Activated T-cell treated with anti-CD3 and anti-CD28 coated beads, Interleukin-2, amount 50 U/mL, for 72 hours (primary cell): Measurements from ENCODE around the gene TRIM23. TPM values are rescaled to one million over a fixed set of nuclear protein-coding genes. Genes with fewer than 3 reads are reported as not detected.

Experiments
- ATAC-seq, 2 donors: fragments of 150-1000 bp; cut with Tn5 transposase; replicated peaks in 1 of 2; 2 replicates each; pipeline ENCODE4 v1.10.0; 2021; ENCODE audit warnings: moderate library complexity in 2 of 2, mild to moderate bottlenecking in 1 of 2
- DNase-seq, 2 donors: peaks; one replicate each; pipeline ENCODE4 v3.0.0; 2021 to 2022; ENCODE audit warnings: mixed read lengths in 1 of 2
- H3K27ac Mint-ChIP-seq: one replicate; pipeline ENCODE4 v1.8.0; 2022; ENCODE audit warnings: mild to moderate bottlenecking, moderate library complexity, mixed read lengths
- H3K27me3 Mint-ChIP-seq: one replicate; pipeline ENCODE4 v1.8.0; 2022; ENCODE audit warnings: low read depth, mixed read lengths
- H3K36me3 Mint-ChIP-seq, 2 donors: one replicate each; pipeline ENCODE4 v1.8.0; 2022; ENCODE audit warnings: mixed read lengths in 2 of 2, mild to moderate bottlenecking in 1 of 2; ENCODE audit not compliant: insufficient read depth in 2 of 2
- H3K4me1 Mint-ChIP-seq: one replicate; pipeline ENCODE4 v1.8.0; 2022; ENCODE audit warnings: low read depth, mixed read lengths
- H3K4me3 Mint-ChIP-seq, 2 donors: one replicate each; pipeline ENCODE4 v1.8.0; 2022; ENCODE audit warnings: mild to moderate bottlenecking in 2 of 2, mixed read lengths in 2 of 2, moderate library complexity in 2 of 2
- H3K9me3 Mint-ChIP-seq, 2 donors: one replicate each; pipeline ENCODE4 v1.8.0; 2022; ENCODE audit warnings: mixed read lengths in 2 of 2
- total RNA-seq, 2 donors: library from RNA; stranded (reverse); gene quantifications; one replicate each; pipeline ENCODE4 v1.2.3, GENCODE V29; 2022

TRIM23 gene
- 1 to 10 TPM; 8.5 to 9.8 TPM for total RNA-seq

DNA sequence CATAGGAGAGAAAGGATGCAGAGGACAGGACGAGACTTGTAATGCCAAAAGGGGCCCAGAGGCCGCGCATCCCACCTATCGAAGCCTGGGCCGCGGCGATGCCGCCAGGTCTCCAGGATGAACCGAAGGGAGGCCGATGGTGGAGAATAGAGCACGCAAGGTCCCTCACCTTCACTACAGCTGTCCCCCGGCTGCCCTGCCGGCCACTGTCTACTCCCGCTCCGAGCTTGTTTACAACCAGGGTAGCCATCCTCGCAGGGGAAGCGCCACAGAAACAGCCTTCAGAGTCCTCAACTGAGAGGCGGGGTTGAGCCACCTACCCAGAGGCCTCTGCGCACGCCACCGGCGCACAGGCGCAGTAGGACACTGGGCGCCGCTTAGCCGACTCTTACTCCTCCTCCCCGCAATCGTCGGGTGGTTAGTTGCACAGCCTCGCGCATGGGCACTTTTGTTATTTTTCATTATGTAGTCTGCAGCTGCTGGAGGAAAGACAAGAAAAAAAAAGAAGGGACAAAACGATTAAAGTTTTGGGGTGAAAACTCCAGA lies at the start of gene TRIM23:
TSS of gene TRIM23 (minus strand) at position 309 of the 546 bp plus-strand sequence. CDS start at position 250, 59 bp downstream.
- DNase-seq (peak; percentile 90 to 94), ATAC-seq (peak; percentile 96 to 97)
- Mint-ChIP-seq H3K36me3 (peaks cover 5% of the 10 kb centered on the region in 2 donors), H3K4me3 (peak within 1 kb of the TSS; percentile 97 to 100), H3K27ac (peak within 1 kb of the TSS; percentile 98), H3K4me1 (peaks cover 36% of the 10 kb centered on the region), H3K27me3 (no peaks in the 10 kb centered on the region), H3K9me3 (no peaks in the 10 kb centered on the region)

GRCh38 chr5:65672796-65673195 lies 48.7 kb upstream of the TRIM23 start:
- ATAC-seq (no peak), DNase-seq (no peak)
- Mint-ChIP-seq H3K27me3 (no peaks in the 10 kb centered on the region), H3K4me1 (peaks cover 19% of the 10 kb centered on the region), H3K9me3 (no peaks in the 10 kb centered on the region), H3K36me3 (peaks cover 6 to 19% of the 10 kb centered on the region in 2 donors), H3K4me3 (no peak overlapping the region), H3K27ac (peak overlapping the region; percentile 2)

DNA sequence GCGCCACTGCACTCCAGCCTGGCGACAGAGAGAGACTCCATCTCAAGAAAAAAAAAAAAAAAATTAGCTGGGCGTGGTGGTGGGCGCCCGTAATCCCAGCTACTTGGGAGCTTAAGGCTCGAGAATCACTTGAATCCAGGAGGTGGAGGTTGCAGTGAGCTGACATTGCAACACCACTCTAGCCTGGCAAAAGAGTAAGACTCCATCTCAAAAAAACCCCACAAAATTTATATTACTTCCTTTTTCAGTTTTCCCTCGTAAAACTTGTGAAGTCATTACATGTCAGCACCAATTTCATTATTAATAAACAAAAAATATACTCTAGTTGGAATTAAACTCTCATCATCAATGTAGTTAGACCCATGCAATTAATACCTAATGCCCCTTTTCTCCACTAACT lies 44.6 kb upstream of the TRIM23 start:
- no peaks in the 10 kb centered on the region for H3K4me1 Mint-ChIP-seq
- peaks cover 3 to 4% of the 10 kb centered on the region in 2 donors for H3K36me3 Mint-ChIP-seq
- H3K9me3 Mint-ChIP-seq = no peaks in the 10 kb centered on the region
- no peak overlapping the region for H3K27ac Mint-ChIP-seq
- ATAC-seq (no peak), DNase-seq (no peak)
- H3K27me3 Mint-ChIP-seq = no peaks in the 10 kb centered on the region
- H3K4me3 Mint-ChIP-seq = no peak overlapping the region

DNA sequence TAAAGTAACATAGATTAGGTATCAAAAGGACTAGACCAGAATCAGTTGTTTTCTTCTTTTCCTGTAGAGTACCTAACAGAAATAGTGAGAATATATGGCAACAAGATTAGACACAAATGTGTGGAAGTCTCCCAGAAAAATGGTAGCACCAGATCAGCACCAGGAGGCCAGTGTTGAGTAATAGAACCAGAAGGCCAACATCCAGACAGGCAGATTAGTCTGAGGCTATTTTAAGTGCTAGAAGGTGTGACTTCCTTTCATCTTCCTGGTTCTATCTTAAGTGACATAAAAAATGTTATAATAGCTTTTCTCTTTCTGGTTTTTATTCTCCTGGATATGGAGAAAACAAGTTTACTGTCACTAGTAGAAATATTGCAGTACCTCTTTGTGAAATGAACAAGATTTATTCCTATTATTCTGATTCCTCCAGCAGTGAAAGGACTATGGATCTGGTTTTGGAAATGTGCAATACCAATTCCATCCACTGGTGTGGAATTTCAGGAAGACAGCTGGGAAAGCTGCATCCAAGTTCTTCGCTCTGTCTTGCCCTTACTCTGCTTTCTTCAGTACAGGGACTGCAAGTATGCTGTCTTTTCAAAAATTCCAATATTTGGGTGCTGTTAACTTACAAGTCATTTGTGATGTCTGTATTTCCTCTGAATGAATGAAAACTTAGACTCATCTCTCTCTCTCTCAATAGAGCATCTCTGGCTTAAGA lies 39.8 kb upstream of the TRIM23 start:
- DNase-seq = no peak
- Mint-ChIP-seq H3K4me1 (no peaks in the 10 kb centered on the region), H3K4me3 (no peak overlapping the region), H3K27me3 (no peaks in the 10 kb centered on the region), H3K27ac (peak overlapping the region; percentile 95), H3K9me3 (no peaks in the 10 kb centered on the region), H3K36me3 (peaks cover 3 to 4% of the 10 kb centered on the region in 2 donors)
- no peak for ATAC-seq

GRCh38 chr5:65654713-65655112 lies 30.6 kb upstream of the TRIM23 start:
- DNase-seq (no peak), ATAC-seq (peak in 1 of 2 donors; percentile 38)
- H3K4me1 Mint-ChIP-seq = no peaks in the 10 kb centered on the region
- no peaks in the 10 kb centered on the region for H3K27me3 Mint-ChIP-seq
- no peaks in the 10 kb centered on the region for H3K36me3 Mint-ChIP-seq
- no peaks in the 10 kb centered on the region for H3K9me3 Mint-ChIP-seq
- H3K27ac Mint-ChIP-seq = peak overlapping the region; percentile 68
- H3K4me3 Mint-ChIP-seq = no peak overlapping the region

DNA sequence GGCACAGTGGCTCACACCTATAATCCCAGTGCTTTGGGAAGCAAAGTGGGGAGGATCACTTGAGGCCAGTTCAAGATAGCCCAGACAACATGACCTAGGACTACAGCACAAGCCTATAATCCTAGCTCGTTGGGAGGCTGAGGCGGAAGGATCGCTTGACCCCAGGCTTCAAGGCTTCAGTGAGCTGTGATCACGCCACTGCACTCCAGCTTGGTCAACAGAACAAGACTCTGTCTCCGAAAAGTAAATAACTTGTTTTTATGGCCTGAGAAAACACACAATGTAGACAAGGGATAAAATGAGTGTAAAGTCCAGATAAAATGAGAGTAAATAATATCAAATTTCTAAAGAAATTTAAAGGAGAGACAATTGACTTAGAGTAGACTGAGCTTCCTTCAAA lies 27.0 kb upstream of the TRIM23 start:
- peaks cover 0 to 6% of the 10 kb centered on the region in 2 donors for H3K36me3 Mint-ChIP-seq
- no peaks in the 10 kb centered on the region for H3K4me1 Mint-ChIP-seq
- ATAC-seq = no peak
- H3K4me3 Mint-ChIP-seq = no peak overlapping the region
- no peak overlapping the region for H3K27ac Mint-ChIP-seq
- H3K27me3 Mint-ChIP-seq = no peaks in the 10 kb centered on the region
- DNase-seq = no peak
- no peaks in the 10 kb centered on the region for H3K9me3 Mint-ChIP-seq

DNA sequence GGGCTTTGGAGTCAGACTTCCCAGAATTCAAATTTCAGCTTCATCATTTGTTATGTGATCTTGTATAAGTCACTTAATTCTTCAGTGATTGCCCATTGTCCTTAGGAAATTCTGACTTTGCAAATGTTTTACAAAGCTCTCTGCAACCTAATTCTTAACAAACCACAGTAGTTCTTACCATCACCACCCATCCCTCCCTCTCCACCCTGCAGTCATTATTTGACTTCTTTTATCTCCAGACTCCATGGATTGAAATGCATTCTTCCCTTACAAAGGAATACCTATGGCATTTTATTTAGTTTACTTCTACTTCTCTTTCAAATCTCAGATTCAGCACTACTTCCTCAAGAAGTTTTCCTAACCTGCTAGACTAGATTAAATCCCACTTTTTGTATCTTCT lies 23.8 kb upstream of the TRIM23 start:
- Mint-ChIP-seq H3K4me1 (no peaks in the 10 kb centered on the region), H3K36me3 (peaks cover 0 to 8% of the 10 kb centered on the region in 2 donors), H3K9me3 (no peaks in the 10 kb centered on the region), H3K27ac (no peak overlapping the region), H3K27me3 (no peaks in the 10 kb centered on the region), H3K4me3 (no peak overlapping the region)
- ATAC-seq = no peak
- no peak for DNase-seq

DNA sequence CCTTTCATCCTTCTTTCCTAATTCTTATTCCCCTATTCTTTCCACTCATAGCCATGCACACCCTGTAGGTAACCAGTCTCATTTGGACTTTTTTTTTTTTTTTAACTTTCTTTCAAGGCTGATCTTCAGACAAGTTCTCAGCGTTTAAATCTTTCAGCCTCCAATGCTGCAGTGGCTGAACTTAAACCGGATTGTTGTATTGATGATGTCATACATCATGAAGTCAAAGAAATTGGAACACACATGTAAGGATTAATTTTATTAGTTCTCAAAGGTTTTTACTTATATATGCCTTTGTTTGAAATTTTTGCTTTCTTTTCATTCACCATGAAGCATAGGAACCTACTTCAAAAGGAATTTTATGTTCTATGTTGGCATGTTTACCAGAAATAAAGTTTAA lies 22.8 kb upstream of the TRIM23 start:
- Mint-ChIP-seq H3K36me3 (peaks cover 0 to 8% of the 10 kb centered on the region in 2 donors), H3K4me1 (no peaks in the 10 kb centered on the region), H3K9me3 (no peaks in the 10 kb centered on the region), H3K27ac (peak overlapping the region; percentile 82), H3K4me3 (no peak overlapping the region), H3K27me3 (no peaks in the 10 kb centered on the region)
- DNase-seq (no peak), ATAC-seq (no peak)

GRCh38 chr5:65640240-65640639 lies 16.1 kb upstream of the TRIM23 start:
- Mint-ChIP-seq H3K9me3 (no peaks in the 10 kb centered on the region), H3K36me3 (peaks cover 5 to 16% of the 10 kb centered on the region in 2 donors), H3K4me3 (no peak overlapping the region), H3K27me3 (no peaks in the 10 kb centered on the region), H3K27ac (no peak overlapping the region), H3K4me1 (no peaks in the 10 kb centered on the region)
- ATAC-seq (no peak), DNase-seq (no peak)

DNA sequence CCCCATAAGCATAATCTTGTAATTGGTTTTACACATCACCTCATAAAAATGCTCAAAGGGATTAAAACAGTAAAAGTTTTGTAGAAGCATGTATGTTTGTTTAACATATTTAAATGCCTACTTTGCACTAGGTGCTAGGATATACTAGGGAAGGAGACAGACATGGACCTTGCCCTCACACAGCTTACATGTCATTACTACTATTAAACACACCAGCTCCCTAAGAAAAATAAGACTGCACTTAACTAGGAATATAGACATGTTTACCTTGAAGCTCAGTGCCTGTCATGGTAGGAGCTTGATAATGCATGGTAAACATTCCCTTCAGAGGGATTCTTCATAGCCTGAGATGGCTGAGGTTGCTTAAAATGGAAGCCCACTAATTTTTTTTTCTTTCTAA lies 6.8 kb upstream of the TRIM23 start:
- Mint-ChIP-seq H3K36me3 (peaks cover 2 to 4% of the 10 kb centered on the region in 2 donors), H3K9me3 (no peaks in the 10 kb centered on the region), H3K27ac (no peak overlapping the region), H3K4me1 (peaks cover 21% of the 10 kb centered on the region), H3K27me3 (no peaks in the 10 kb centered on the region), H3K4me3 (no peak overlapping the region)
- no peak for DNase-seq
- no peak for ATAC-seq

DNA sequence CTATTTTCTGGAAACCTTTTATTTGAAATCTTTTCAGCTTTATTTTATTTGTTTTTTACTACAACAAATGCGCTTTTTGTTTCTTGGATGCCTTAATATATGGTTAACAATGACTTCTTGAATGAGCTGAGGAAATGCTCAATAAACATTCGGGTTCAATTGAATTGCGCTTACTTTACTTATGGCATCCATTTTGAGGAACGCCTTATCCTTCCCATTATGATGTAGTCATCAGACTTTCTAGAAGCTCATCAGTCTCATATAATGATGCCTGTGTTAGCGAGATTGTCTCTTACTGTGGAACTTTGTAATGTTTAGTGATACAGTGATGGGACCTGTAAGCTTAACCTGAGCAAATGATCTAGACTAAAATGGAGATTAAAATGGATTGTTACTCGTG lies 1.6 kb upstream of the TRIM23 start:
- H3K27me3 Mint-ChIP-seq = no peaks in the 10 kb centered on the region
- peaks cover 7 to 9% of the 10 kb centered on the region in 2 donors for H3K36me3 Mint-ChIP-seq
- ATAC-seq = no peak
- H3K4me3 Mint-ChIP-seq = peak overlapping the region; percentile 97 to 100
- DNase-seq = no peak
- peaks cover 43% of the 10 kb centered on the region for H3K4me1 Mint-ChIP-seq
- H3K27ac Mint-ChIP-seq = peak overlapping the region; percentile 98
- no peaks in the 10 kb centered on the region for H3K9me3 Mint-ChIP-seq

GRCh38 chr5:65624571-65625555 lies 730 bp upstream of the TRIM23 start, which contains the start of the genes SHLD3 and TRAPPC13:
SHLD3 (plus strand) TSS chr5:65625027; CDS start chr5:65629588, 4,561 bp downstream.
TRAPPC13 (plus strand) TSS chr5:65625027; CDS start chr5:65625061, 34 bp downstream.
- Mint-ChIP-seq H3K9me3 (no peaks in the 10 kb centered on the region), H3K27ac (peak within 1 kb of the TSS; percentile 98), H3K27me3 (no peaks in the 10 kb centered on the region), H3K4me1 (peaks cover 42% of the 10 kb centered on the region), H3K36me3 (peaks cover 7 to 9% of the 10 kb centered on the region in 2 donors), H3K4me3 (peak within 1 kb of the TSS; percentile 97 to 100)
- ATAC-seq (peak; percentile 80 to 81), DNase-seq (peak; percentile 80 to 85)

DNA sequence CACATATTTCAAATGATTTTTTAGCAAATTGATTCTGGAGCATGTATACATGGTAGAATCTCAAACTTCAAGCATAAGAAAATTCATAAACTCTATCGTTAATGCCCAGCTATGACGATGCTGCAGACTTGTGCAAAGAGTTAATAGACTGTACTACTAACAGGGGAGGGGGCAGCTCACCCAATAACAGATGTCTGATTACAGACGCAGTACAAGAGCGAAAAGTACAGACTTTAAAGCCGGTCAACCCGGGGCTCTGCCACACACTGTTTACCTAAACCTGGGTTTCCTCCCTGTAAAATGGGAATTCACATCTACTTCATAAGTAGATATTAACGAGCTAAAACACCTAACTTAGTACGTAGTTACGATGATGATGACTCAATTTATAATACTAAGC lies 651 bp downstream of the TRIM23 start:
- peaks cover 36% of the 10 kb centered on the region for H3K4me1 Mint-ChIP-seq

More for the DNA sequence above, 651 bp downstream of the TRIM23 start:
- H3K9me3 Mint-ChIP-seq = no peaks in the 10 kb centered on the region
- no peaks in the 10 kb centered on the region for H3K27me3 Mint-ChIP-seq
- peak overlapping the region; percentile 98 for H3K27ac Mint-ChIP-seq
- no peak for ATAC-seq
- peak overlapping the region; percentile 97 to 100 for H3K4me3 Mint-ChIP-seq
- no peak for DNase-seq
- peaks cover 5% of the 10 kb centered on the region in 2 donors for H3K36me3 Mint-ChIP-seq
